MM.1S (cell line): ENCODE data around the gene PCDHA8.

Experiments used
- DNase-seq: peaks from one replicate; pipeline ENCODE4 v3.0.0-alpha.2; 2015
- H2AFZ ChIP-seq: fragments of 300-600 bp; sonication (generic); 2 replicates; pipeline ENCODE4 v1.6.0; 2016; ENCODE audit warnings: antibody characterized with exemption, low read length
- H3F3A ChIP-seq: fragments of 300-600 bp; sonication (generic); 2 replicates; pipeline ENCODE4 v1.6.1; 2016; ENCODE audit warnings: mild to moderate bottlenecking, antibody characterized with exemption, low read length, moderate library complexity, mixed read lengths; ENCODE audit not compliant: insufficient read depth
- H3K27ac ChIP-seq: fragments of 300-600 bp; sonication (generic); 2 replicates; pipeline ENCODE4 v1.5.1; 2016; ENCODE audit warnings: mild to moderate bottlenecking, low read length
- H3K27me3 ChIP-seq: fragments of 300-600 bp; sonication (generic); replicated peaks from 2 replicates; pipeline ENCODE4 v1.6.0; 2016; ENCODE audit warnings: low read length; ENCODE audit not compliant: insufficient read depth
- H3K36me3 ChIP-seq: fragments of 300-600 bp; sonication (generic); replicated peaks from 2 replicates; pipeline ENCODE4 v1.6.1; 2016; ENCODE audit warnings: mild to moderate bottlenecking, low read length, mixed read lengths; ENCODE audit not compliant: insufficient read depth
- H3K4me1 ChIP-seq: fragments of 300-600 bp; sonication (generic); 2 replicates; pipeline ENCODE4 v1.6.1; 2016; ENCODE audit warnings: low read length, mixed read lengths
- H3K4me2 ChIP-seq: fragments of 300-600 bp; sonication (generic); 2 replicates; pipeline ENCODE4 v1.6.0; 2016; ENCODE audit warnings: low read depth, low read length
- H3K4me3 ChIP-seq: fragments of 300-600 bp; sonication (generic); 2 replicates; pipeline ENCODE4 v1.5.1; 2016; ENCODE audit warnings: low read length, mixed read lengths
- H3K79me2 ChIP-seq: fragments of 300-600 bp; sonication (generic); 2 replicates; pipeline ENCODE4 v1.6.1; 2016; ENCODE audit warnings: mixed run types, low read length, mixed read lengths
- H3K9ac ChIP-seq: fragments of 300-600 bp; sonication (generic); 2 replicates; pipeline ENCODE4 v1.6.1; 2016; ENCODE audit warnings: low read length, mixed read lengths
- H3K9me2 ChIP-seq: fragments of 300-600 bp; sonication (generic); replicated peaks from 2 replicates; pipeline ENCODE4 v1.6.1; 2016; ENCODE audit warnings: mild to moderate bottlenecking, low read length, mixed read lengths; ENCODE audit not compliant: insufficient read depth
- H3K9me3 ChIP-seq: fragments of 300-600 bp; sonication (generic); replicated peaks from 2 replicates; pipeline ENCODE4 v1.6.1; 2016; ENCODE audit warnings: mild to moderate bottlenecking, low read length, mixed read lengths; ENCODE audit not compliant: insufficient read depth
- H4K20me1 ChIP-seq: fragments of 300-600 bp; sonication (generic); 2 replicates; pipeline ENCODE4 v1.6.1; 2016; ENCODE audit warnings: mild to moderate bottlenecking, low read length, moderate library complexity, mixed read lengths; ENCODE audit not compliant: insufficient read depth
- CTCF ChIP-seq: fragments of 300-600 bp; sonication (generic); IDR thresholded peaks from 2 replicates; pipeline ENCODE4 v1.5.1; 2016; ENCODE audit warnings: antibody characterized with exemption, low read length, mixed read lengths
- EZH2 ChIP-seq: fragments of 300-600 bp; sonication (generic); optimal IDR thresholded peaks from 2 replicates; pipeline ENCODE3; 2017; ENCODE audit warnings: low read depth, mild to moderate bottlenecking, antibody characterized with exemption, low read length, mixed read lengths
- EZH2phosphoT487 ChIP-seq: fragments of 300-600 bp; sonication (generic); IDR thresholded peaks from 2 replicates; pipeline ENCODE4 v1.6.1; 2018; ENCODE audit warnings: antibody characterized with exemption, low read length

The PCDHA8 gene

GRCh38 chr5:140883373-140883772 lies 42.4 kb downstream of the PCDHA8 start:
- Histone ChIP-seq H3K27me3 (no peaks in the 10 kb centered on the region), H3K4me3 (no peak overlapping the region), H3K79me2 (no peaks in the 10 kb centered on the region), H3F3A (no peaks in the 10 kb centered on the region), H3K27ac (no peak overlapping the region), H3K9me2 (no peaks in the 10 kb centered on the region), H3K36me3 (no peaks in the 10 kb centered on the region), H3K4me1 (no peaks in the 10 kb centered on the region), H4K20me1 (no peaks in the 10 kb centered on the region), H3K9ac (no peak overlapping the region), H3K9me3 (no peaks in the 10 kb centered on the region), H3K4me2 (no peak overlapping the region), H2AFZ (no peak overlapping the region)
- no peak for TF ChIP-seq CTCF
- TF ChIP-seq EZH2phosphoT487: no peak
- TF ChIP-seq EZH2: no peak
- no peak for DNase-seq

- DNase-seq: no peak
- Histone ChIP-seq H3K4me3 (no peak overlapping the region), H3K79me2 (no peaks in the 10 kb centered on the region), H3K9me3 (no peaks in the 10 kb centered on the region), H3K27me3 (no peaks in the 10 kb centered on the region), H4K20me1 (no peaks in the 10 kb centered on the region), H3K27ac (no peak overlapping the region), H3F3A (no peaks in the 10 kb centered on the region), H3K36me3 (no peaks in the 10 kb centered on the region), H3K4me1 (no peaks in the 10 kb centered on the region), H3K4me2 (no peak overlapping the region), H3K9me2 (no peaks in the 10 kb centered on the region), H3K9ac (no peak overlapping the region), H2AFZ (no peak overlapping the region)
- no peak for TF ChIP-seq CTCF
- TF ChIP-seq EZH2phosphoT487: no peak
- no peak for TF ChIP-seq EZH2
These were observed 43.1 kb downstream of the PCDHA8 start for GRCh38 chr5:140883927-140884697.
